Thymus (tissue), 11 donors: ENCODE measurements around the gene CSTA. TPM values are rescaled to one million over a fixed set of nuclear protein-coding genes. Genes with fewer than 3 reads are reported as not detected.

Source experiments
- DNase-seq, 9 donors: peaks; one replicate each; pipeline ENCODE4 v3.0.0-alpha.2; 2013; ENCODE audit warnings: low spot score in 9 of 9, low read depth in 6 of 9, missing footprints in 1 of 9
- H3K27ac ChIP-seq, 2 donors: one replicate each; pipeline ENCODE4 v1.5.1; 2013; ENCODE audit warnings: control low read depth in 1 of 2, low read depth in 1 of 2, low read length in 1 of 2, mild to moderate bottlenecking in 1 of 2, moderate library complexity in 1 of 2
- H3K27me3 ChIP-seq, 2 donors: one replicate each; pipeline ENCODE4 v1.5.1; 2013; ENCODE audit warnings: low read length in 1 of 2; ENCODE audit not compliant: control insufficient read depth in 2 of 2, insufficient read depth in 1 of 2
- H3K36me3 ChIP-seq, 2 donors: one replicate each; pipeline ENCODE4 v1.5.1; 2013; ENCODE audit warnings: low read length in 1 of 2, mild to moderate bottlenecking in 1 of 2, moderate library complexity in 1 of 2; ENCODE audit not compliant: control insufficient read depth in 2 of 2, insufficient read depth in 2 of 2
- H3K4me1 ChIP-seq, 2 donors: one replicate each; pipeline ENCODE4 v1.5.1; 2013; ENCODE audit warnings: low read length in 2 of 2; ENCODE audit not compliant: control insufficient read depth in 2 of 2, insufficient read depth in 2 of 2
- H3K4me3 ChIP-seq, 2 donors: one replicate each; pipeline ENCODE4 v1.5.1; 2013; ENCODE audit warnings: low read length in 2 of 2, control low read depth in 1 of 2, mild to moderate bottlenecking in 1 of 2
- H3K9me3 ChIP-seq, 2 donors: one replicate each; pipeline ENCODE4 v1.5.1; 2013; ENCODE audit warnings: low read length in 1 of 2, mild to moderate bottlenecking in 1 of 2; ENCODE audit not compliant: control insufficient read depth in 2 of 2, insufficient read depth in 1 of 2
- WGBS: extraction: QIAGEN DNeasy Blood & Tissue Kit; methylation state at CpG from one replicate; pipeline ENCODE4 v1.1.7; 2013; 5-methylcytosine and 5-hydroxymethylcytosine counted together
- polyA plus RNA-seq: library from polyadenylated mRNA; stranded (reverse); fragments of 200-250 nt; gene quantifications from one replicate; pipeline ENCODE4 v1.2.3, GENCODE V29; 2013
- total RNA-seq: library from RNA; stranded (reverse); fragments of 120-200 nt; gene quantifications from one replicate; pipeline ENCODE4 v1.2.4, GENCODE V29; 2013
- donor health status: healthy.

CSTA gene
- total and polyA plus RNA-seq, 2 donors: 48.2 to 292 TPM

DNA sequence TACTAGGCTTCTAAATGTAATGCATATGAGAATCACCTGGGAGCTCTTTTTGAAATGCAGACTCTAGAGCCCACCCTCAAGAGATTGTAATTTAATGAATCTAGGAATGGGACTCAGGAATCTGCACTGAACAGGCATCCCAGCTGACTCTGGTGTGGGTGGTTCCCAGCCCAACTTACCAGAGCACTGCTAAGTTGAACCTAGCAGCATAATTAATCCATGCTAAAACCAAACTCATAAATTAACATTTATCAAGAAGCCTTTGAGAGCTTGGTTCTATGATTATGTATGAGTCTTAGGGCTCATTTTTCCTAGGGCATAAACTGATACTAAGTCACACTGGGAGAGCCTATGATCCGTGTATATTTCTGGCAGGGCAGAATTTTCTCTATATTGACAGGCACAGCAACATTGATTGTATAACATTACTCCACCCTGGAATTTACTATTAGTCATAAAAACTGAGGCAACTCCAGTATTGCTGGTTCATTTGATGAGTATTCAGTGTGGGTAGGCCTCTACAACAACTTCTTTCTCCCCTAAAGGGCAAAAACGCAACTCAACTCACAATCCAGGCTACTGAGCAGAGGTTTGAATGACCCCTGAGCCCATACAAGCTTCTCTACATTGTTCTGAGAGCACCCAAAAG, 10.7 kb upstream of the CSTA start:
- no peak overlapping the region for H3K27ac ChIP-seq
- no peaks in the 10 kb centered on the region for H3K4me1 ChIP-seq
- H3K36me3 ChIP-seq: no peaks in the 10 kb centered on the region
- H3K9me3 ChIP-seq: no peaks in the 10 kb centered on the region
- 98% methylated on average over 2 of the region's 2 CpGs for WGBS
- no peak overlapping the region for H3K4me3 ChIP-seq
- DNase-seq: no peak
- no peaks in the 10 kb centered on the region for H3K27me3 ChIP-seq

DNA sequence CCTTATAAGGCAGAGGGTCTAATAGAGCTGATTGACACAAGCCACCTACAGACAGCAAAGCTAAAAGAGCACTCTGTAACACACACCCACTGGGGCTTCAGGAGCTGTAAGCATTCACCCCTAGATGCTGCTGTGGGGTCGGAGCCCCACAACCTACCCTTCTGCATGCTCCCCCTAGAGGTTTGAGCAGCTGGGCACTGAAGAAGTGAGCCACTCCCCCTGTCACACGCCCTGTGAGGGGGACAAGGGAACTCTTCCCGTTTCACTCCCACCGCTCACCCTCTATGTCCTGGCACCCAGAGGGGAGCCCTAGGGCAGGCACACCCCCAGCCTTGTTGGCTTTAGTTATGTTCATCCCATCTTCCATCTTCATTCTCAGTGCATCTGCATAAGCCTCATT, 9.4 kb upstream of the CSTA start:
- no peak for DNase-seq
- H3K36me3 ChIP-seq: no peaks in the 10 kb centered on the region
- WGBS: 90% methylated on average over 4 of the region's 4 CpGs
- no peak overlapping the region for H3K27ac ChIP-seq
- no peaks in the 10 kb centered on the region for H3K4me1 ChIP-seq
- no peaks in the 10 kb centered on the region for H3K9me3 ChIP-seq
- no peak overlapping the region for H3K4me3 ChIP-seq
- H3K27me3 ChIP-seq: no peaks in the 10 kb centered on the region

DNA sequence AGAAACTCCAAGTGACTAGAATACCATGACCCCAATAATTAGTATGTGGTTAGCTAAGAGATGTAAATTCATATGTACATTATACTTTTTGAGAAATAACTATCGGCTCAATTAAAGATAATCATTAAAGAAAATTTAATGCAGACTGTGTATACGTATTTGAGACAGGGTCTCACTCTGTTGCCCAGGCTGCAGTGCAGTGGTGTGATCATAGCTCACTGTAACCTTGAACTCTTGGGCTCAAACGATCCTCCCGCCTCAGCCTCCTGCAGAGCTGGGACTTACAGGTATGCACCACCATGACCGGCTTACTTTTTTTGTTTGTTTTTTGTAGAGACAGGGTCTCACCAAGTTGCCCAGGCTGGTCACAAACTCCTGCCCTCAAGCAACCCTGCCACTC, 8.7 kb upstream of the CSTA start:
- H3K4me1 ChIP-seq: no peaks in the 10 kb centered on the region
- H3K27ac ChIP-seq: no peak overlapping the region
- no peaks in the 10 kb centered on the region for H3K9me3 ChIP-seq
- H3K27me3 ChIP-seq: no peaks in the 10 kb centered on the region
- no peaks in the 10 kb centered on the region for H3K36me3 ChIP-seq
- H3K4me3 ChIP-seq: no peak overlapping the region
- no peak for DNase-seq
- WGBS: 89% methylated on average over 5 of the region's 5 CpGs

DNA sequence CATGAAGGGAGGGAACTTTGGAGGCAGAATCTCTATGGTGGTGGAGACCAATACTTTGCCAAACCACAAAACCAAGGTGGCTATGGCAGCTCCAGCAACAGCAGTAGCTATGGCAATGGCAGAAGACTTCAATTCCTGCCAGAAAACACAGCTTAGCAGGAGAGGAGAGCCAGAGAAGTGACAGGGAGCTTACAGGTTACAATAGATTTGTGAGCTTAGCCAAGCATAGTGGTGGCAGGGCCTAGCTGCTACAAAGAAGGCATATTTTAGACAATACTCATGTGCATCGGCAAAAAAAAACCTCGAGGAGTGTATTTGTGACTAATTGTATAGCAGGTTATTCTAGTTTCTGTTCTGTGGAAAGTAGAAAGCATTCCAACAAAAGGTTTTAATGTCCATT, 6.4 kb upstream of the CSTA start:
- 97% methylated on average over 2 of the region's 2 CpGs for WGBS

DNA sequence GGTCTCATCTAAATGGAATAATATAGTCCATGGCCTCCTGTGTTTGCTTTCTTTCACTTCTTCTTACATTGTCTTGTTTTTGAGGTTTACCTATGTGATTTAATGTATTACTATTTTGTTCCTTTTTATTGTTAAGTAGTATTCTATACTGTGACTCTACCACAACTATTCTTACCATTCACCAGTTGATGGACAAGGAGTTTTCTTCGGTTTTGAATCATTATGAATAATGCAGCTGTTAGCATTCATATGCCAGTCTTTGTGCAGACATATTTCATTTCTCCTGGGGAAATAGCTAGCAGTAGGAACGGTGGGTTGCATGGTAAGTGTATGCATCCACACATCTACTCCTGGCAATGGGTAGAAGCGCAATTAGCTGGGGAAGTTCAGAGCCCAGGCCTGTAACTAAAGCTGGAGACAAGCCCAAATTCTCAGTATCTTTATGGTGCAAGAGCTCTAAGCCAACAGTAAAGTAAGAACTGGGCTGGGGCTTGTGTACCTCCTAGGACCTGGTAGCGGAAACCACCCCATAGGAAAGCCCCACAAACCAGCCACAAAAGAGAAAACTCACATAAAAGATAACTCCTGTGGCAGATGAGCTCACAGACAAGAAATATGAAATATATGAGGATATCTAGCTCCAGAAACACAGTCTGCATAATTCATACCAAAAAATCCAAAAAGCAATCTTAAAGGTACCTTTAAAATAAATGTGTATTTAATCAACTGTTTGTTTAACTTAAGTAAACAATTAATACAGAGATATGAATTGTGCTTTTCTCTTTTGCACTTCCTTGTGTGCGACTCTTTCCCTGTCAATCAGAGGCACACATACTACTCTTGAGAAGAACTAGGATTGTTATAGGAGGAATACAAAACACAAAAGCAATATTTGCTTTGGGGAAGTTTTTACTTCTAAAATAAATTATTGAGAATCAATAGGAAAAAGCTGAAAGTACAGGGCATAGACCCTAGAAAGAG, 2.7 kb upstream of the CSTA start:
- no peaks in the 10 kb centered on the region for H3K9me3 ChIP-seq
- H3K36me3 ChIP-seq: no peaks in the 10 kb centered on the region
- H3K4me3 ChIP-seq: no peak overlapping the region
- peak; percentile 13 to 81 (median 37) for DNase-seq
- H3K27ac ChIP-seq: no peak overlapping the region
- WGBS: 77% methylated on average over 5 of the region's 5 CpGs
- peaks cover 3 to 6% of the 10 kb centered on the region in 2 donors for H3K4me1 ChIP-seq
- peaks cover 0 to 2% of the 10 kb centered on the region in 2 donors for H3K27me3 ChIP-seq

More for the DNA sequence above, 6.4 kb upstream of the CSTA start:
- Histone ChIP-seq H3K4me1 (peaks cover 3 to 6% of the 10 kb centered on the region in 2 donors), H3K36me3 (no peaks in the 10 kb centered on the region), H3K27me3 (no peaks in the 10 kb centered on the region), H3K9me3 (no peaks in the 10 kb centered on the region), H3K4me3 (no peak overlapping the region), H3K27ac (no peak overlapping the region)
- DNase-seq: no peak

DNA sequence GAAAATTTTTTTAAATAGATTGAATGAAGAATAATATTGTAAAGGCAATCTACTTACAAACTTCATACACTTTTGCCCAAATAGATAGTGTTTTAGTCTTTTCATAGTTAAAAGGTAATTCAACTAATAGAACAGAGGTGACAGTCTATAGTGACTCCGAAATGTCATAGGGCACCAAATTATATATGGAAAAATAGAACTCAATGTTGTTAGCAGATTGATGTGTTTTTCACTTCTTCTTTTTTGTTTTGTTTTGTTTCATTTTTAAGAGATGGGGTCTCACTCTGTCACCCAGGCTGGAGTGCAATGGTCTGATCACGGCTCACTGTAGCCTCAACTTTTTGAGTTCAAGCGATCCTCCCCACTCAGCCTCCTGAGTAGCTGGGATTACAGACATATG, 721 bp downstream of the CSTA start:
- WGBS: 95% methylated on average over 3 of the region's 3 CpGs
- Histone ChIP-seq H3K4me3 (no peak overlapping the region), H3K9me3 (no peaks in the 10 kb centered on the region), H3K4me1 (peaks cover 3 to 6% of the 10 kb centered on the region in 2 donors), H3K27ac (no peak overlapping the region), H3K27me3 (peaks cover 0 to 2% of the 10 kb centered on the region in 2 donors), H3K36me3 (no peaks in the 10 kb centered on the region)
- DNase-seq: no peak

DNA sequence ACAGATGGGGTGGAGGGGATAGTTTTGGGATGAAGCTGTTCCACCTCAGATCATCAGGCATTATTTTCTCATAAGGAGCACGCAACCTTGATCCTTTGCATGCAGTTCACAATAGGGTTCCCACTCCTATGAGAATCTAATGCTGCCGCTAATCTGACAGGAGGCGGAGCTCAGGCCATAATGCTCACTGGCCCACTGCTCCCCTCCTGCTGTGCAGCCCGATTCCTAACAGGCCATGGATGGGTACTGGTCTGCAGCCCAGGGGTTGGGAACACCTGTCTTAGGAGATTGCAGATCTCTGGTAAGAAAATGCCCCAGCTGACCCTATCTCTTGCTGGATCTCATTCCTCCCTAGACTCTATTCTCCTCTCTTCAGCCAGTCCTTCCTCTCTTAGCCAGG, 6.8 kb downstream of the CSTA start:
- H3K4me1 ChIP-seq: no peaks in the 10 kb centered on the region
- no peak overlapping the region for H3K4me3 ChIP-seq
- no peaks in the 10 kb centered on the region for H3K27me3 ChIP-seq
- DNase-seq: no peak
- H3K36me3 ChIP-seq: no peaks in the 10 kb centered on the region
- no peaks in the 10 kb centered on the region for H3K9me3 ChIP-seq
- WGBS: 95% methylated on average over 4 of the region's 4 CpGs
- no peak overlapping the region for H3K27ac ChIP-seq

DNA sequence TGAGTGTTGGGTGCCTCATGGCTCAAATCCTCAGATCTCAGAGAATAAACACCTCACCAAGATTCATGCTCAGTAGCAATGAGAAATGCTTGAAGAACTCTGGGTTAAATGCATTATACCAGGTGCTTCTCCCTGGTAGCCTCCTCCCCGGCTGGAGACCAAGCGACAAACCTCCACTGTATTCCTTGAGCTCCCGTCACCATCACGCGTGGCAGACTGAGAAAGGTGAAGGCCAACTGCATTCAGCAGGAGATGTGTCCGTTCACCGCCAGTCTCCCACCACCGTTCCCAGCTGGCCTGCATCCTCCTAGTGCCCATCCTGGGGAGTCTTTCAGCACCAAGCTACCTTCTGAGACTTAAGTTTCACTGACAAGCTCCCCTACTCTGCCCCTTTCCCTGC, 7.5 kb downstream of the CSTA start:
- Histone ChIP-seq H3K4me1 (no peaks in the 10 kb centered on the region), H3K27me3 (no peaks in the 10 kb centered on the region), H3K36me3 (no peaks in the 10 kb centered on the region), H3K9me3 (no peaks in the 10 kb centered on the region), H3K4me3 (no peak overlapping the region), H3K27ac (no peak overlapping the region)
- WGBS: 96% methylated on average over 8 of the region's 8 CpGs
- DNase-seq: no peak

DNA sequence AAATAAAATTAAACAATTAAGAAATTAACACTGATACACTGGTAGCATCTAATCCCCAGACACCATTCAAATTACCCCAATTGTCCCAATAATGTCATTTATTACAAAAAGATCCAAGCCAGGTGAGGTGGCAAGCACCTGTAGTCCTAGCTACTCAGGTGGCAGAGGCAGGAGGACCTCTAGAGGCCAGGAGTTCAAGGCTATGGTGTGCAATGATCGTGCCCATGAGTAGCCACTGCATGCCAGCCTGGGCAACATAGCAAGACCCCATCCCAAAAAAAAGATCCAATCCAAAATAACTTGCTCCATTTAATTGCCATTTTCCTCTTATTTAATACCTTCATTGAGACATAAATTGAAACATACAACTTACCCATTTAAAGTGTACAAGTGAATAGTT, 17.8 kb downstream of the CSTA start:
- Histone ChIP-seq H3K36me3 (no peaks in the 10 kb centered on the region), H3K27ac (no peak overlapping the region), H3K27me3 (no peaks in the 10 kb centered on the region), H3K4me1 (no peaks in the 10 kb centered on the region), H3K4me3 (no peak overlapping the region), H3K9me3 (no peaks in the 10 kb centered on the region)
- 96% methylated on average over 1 of the region's 1 CpG for WGBS
- DNase-seq: no peak
